Stimulated activated CD4-positive, alpha-beta T cell treated with anti-CD3 and anti-CD28 coated beads, Interleukin-4, amount 100 ng/mL, for 1 hour (primary cell): ENCODE results near the gene DHPS.
"Not testable (repeated sequence)": the region's sequence is repeated elsewhere in the genome, so short reads cannot be mapped to it uniquely, and the experiment has no call there.

ENCODE experiments used
- DNase-seq: peaks from one replicate; pipeline ENCODE4 v3.0.0-alpha.2; 2020

DHPS gene

DNA sequence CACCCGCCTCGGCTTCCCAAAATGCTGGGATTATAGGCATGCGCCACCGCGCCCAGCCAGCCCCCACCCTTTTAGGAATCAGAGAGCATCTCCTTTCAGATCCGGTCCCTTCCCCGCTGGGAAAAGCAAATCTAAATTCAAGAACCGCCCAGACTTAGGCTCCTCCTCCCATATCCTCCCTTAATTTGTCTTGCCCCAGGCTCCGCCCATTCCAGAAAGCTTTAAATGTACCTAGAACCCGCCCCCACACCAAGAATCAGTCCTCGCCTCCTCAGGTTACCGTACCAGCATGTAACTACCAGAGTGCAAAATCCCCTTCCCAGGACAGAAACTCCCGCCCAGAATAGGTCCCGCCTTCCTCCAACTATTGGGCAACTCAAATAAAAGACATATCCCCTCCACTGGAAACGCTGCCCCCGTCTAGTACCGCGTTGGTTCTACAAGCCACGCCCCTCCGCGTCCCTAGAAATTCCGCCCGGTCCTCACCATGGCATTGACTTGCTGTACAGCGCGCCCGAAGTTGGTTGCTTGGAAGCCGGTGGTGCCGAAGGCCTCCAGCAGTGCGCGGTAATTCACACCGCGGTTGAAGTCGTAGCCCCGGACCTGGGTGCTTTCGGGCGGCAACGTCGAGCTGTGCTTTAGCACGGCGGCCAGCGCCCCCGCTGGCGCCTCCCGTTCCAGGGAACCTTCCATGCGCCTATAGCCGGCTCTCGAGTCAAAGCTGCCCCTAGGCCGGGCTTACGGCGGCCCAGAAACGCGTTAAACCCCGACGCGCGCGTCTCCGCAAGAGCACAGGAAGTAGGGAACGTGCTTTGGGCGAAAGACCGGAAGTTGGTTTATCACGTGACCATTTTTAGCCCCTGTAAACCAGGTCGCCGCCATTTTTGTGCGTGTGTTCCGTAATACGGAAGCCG lies at the start of gene DHPS:
TSS of gene DHPS (minus strand) at position 807 of the 914 bp plus-strand sequence. CDS start at position 693, 114 bp downstream.
- DNase-seq: peak; percentile 83

GRCh38 chr19:12731337-12731736 lies 49.7 kb upstream of the DHPS start:
- no peak for DNase-seq

DNA sequence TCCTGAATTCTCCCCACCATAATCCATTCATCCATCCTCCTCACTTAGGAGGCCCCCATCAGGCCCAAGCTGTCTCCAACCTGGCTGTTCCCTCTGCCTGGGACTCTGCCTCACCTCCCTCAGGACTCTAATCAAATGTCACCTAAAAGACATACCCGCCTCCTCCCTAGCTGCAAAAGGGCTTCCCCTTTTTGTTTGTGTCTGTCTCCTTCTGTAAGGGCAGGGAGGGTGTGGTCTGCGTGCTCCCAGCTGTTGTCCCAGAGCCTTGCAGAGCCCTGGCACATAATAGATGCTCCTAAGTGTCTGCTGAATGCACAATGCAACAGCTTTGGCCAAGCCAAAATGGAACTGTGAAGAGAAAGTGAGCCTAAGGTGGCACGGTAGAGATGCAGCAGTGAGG lies 48.4 kb upstream of the DHPS start:
- DNase-seq: no peak

GRCh38 chr19:12727745-12728433 lies 46.2 kb upstream of the DHPS start:
- DNase-seq: no peak

DNA sequence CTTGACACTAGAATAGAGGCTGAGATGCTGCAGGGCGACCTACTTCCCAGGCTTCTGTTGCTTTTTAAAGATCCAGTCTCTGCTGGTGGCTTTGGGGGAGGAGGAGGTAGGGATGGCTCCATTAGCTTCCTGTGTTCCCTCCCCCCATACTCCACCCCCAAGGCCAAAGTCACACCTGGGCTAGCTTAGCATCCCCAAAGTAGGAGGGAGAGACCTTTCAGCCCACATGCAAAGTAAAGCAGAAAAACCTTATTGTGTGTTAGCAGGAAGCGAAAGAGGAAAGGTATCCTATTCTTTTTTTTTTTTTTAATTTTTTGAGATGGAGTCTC lies 45.3 kb upstream of the DHPS start:
- no peak for DNase-seq

- not testable (repeated sequence) for DNase-seq
These were observed 43.9 kb upstream of the DHPS start for GRCh38 chr19:12725612-12726011.

- DNase-seq: peak; percentile 75
These were observed 42.2 kb upstream of the DHPS start, which contains the start of gene TNPO2 for GRCh38 chr19:12723641-12724426. TNPO2 (minus strand) TSS chr19:12723932; CDS start chr19:12720977, 2,955 bp downstream.

DNA sequence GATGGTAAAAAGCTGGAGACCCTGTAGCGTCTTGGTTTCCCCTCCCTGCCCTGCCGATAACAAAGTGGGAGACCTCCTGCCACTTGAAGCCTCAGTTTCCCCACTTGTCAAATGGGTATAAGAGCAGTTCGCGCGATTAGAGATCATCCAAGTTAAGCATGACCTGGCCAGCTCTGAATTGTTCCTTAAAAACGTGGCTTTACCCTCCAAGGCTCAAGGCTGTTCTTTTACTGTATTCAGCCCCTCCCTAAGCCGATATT lies 41.6 kb upstream of the DHPS start:
- DNase-seq: no peak

- DNase-seq: peak; percentile 90
These were observed 41.1 kb upstream of the DHPS start for GRCh38 chr19:12722566-12723380.

GRCh38 chr19:12721656-12722565 lies 40.2 kb upstream of the DHPS start:
- DNase-seq: peak; percentile 58

- DNase-seq: no peak
These were observed 39.4 kb upstream of the DHPS start for GRCh38 chr19:12720851-12721655.

- DNase-seq: no peak
These were observed 38.6 kb upstream of the DHPS start for GRCh38 chr19:12720296-12720695.

DNA sequence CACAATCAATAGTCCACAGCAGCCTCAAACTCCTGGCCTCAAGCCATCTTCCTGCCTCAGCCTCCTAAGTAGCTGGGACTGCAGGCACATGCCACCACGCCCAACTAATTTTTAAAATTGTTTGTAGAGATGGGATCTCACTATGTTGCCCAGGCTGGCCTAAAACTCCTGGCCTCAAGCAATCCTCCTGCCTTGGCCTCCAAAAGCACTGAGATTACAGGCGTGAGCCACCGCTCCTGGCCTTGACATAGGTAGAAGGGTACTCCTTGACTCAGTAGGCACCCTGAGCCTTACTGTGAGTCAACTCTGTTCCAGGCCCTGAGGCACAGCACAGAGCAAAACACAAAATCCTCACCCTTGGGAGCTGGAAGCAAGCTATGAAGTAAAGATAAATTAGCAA lies 34.2 kb upstream of the DHPS start:
- DNase-seq: no peak

DNA sequence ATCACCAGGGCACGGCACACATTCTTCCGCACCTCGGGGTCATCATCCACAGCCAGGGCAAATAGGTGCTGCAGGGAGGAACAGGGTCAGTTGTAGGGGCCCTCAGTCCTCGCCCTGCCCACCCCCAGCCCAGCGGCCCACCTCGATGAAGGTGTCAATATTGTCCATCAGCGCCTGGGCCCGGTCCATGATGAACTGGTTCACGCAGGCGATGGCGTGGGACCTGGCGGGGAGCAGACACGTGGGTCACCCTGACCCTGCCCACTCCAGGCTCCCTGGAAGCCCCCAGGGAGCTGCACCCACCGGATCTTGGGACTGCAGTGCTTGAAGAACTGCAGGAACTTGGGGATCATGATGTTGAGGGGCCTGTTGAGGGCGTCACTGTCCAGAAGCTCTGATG lies 33.4 kb upstream of the DHPS start:
- no peak for DNase-seq

DNA sequence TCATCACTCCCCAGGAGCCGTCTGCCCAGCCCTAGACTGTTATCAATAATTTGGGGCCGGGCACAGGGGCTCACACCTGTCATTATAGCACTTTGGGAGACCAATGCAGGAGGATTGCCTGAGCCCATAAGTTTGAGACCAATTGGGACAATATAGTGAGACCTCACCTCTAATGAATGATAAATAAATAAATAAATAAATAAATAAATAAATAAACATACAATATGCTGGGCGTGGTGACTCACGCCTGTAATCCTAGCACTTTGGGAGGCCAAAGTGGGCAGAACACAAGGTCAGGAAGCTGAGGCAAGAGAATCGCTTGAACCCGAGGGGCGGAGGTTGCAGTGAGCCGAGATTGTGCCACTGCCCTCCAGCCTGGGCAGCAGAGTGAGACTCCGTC lies 31.6 kb upstream of the DHPS start:
- DNase-seq: not testable (repeated sequence)

DNA sequence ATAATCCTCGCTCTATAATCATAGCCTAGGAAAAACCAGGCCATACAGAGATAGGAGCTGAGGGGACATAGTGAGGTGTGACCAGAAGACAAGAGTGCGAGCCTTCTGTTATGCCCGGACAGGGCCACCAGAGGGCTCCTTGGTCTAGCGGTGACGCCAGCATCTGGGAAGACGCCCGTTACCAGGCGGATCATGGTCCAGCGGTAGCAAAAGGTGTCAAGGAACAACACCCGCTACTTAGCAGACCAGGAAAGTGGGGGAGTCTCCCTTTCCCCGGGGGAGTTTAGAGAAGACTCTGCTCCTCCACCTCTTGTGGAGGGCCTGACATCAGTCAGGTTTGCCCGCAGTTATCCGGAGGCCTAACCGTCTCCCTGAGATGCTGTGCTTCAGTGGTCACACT lies 30.4 kb upstream of the DHPS start:
- DNase-seq: not testable (repeated sequence)

DNA sequence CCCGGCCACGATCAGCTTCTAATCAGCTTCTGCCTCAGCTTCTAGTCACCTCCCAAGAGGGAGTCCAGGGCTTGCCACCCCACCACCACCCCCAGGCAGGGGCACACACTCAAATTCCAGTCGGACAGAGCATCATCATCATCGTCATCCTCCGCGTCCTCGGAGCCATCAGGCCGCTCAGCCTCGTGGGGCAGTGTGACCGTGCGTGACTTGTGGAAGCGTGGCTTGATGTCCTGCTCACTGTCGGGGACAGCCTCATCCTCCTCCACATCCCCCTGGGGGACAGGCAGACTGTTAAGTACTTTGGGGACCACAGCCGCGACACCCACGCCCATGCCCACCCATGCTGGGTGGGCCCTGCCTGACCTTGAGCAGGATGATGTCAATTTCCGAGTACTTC lies 29.5 kb upstream of the DHPS start:
- no peak for DNase-seq

- no peak for DNase-seq
These were observed 27.0 kb upstream of the DHPS start for GRCh38 chr19:12708641-12709040.

DNA sequence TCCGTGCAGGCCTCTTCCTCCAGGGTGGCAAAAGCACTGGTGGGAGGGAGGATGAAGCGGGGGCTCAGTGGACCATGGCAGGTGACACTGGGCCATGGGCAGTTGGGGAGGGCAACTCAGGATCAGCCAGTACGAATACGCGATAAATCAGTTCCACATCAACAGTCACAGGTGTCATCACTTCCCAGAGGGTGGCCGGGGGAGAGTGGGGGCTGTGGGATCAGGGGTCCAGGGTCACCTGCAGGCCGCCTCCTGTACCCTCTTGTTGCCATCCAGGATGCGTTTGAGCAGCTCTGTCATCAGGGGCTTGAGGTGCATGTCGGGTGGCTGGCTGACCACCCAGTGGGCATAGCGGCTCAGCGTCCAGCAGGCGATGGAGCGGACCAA lies 24.6 kb upstream of the DHPS start:
- DNase-seq: no peak

GRCh38 chr19:12705654-12706331 lies 24.1 kb upstream of the DHPS start:
- no peak for DNase-seq
